Measurements from ENCODE around the gene GRID1.

GRID1 gene

GRCh38 chr10:86202226-86202735 lies 164.3 kb downstream of the GRID1 start:
- no peak for DNase-seq

GRCh38 chr10:86200867-86201266 lies 165.7 kb downstream of the GRID1 start:
- no peak for DNase-seq

GRCh38 chr10:86200269-86200668 lies 166.3 kb downstream of the GRID1 start:
- no peak for DNase-seq

- no peak for DNase-seq
These were observed 167.6 kb downstream of the GRID1 start for GRCh38 chr10:86199041-86199440.

- no peak for DNase-seq
These were observed 168.3 kb downstream of the GRID1 start for GRCh38 chr10:86198271-86198670.

GRCh38 chr10:86197166-86197790 lies 169.3 kb downstream of the GRID1 start:
- DNase-seq, result no peak

- DNase-seq, result no peak
These were observed 171.0 kb downstream of the GRID1 start for GRCh38 chr10:86195521-86196157.

- no peak for DNase-seq
These were observed 171.9 kb downstream of the GRID1 start for GRCh38 chr10:86194684-86195083.

- no peak for DNase-seq
These were observed 172.8 kb downstream of the GRID1 start for GRCh38 chr10:86193841-86194240.

- no peak for DNase-seq
These were observed 173.9 kb downstream of the GRID1 start for GRCh38 chr10:86192691-86193090.

- DNase-seq, result no peak
These were observed 174.4 kb downstream of the GRID1 start for GRCh38 chr10:86192147-86192546.

GRCh38 chr10:86191686-86192085 lies 174.9 kb downstream of the GRID1 start:
- DNase-seq, result no peak

- DNase-seq, result no peak
These were observed 175.4 kb downstream of the GRID1 start for GRCh38 chr10:86191166-86191565.

- no peak for DNase-seq
These were observed 176.3 kb downstream of the GRID1 start for GRCh38 chr10:86190291-86190690.

GRCh38 chr10:86189891-86190290 lies 176.7 kb downstream of the GRID1 start:
- no peak for DNase-seq

- DNase-seq, result no peak
These were observed 177.6 kb downstream of the GRID1 start for GRCh38 chr10:86188796-86189558.

GRCh38 chr10:86188326-86188725 lies 178.3 kb downstream of the GRID1 start:
- DNase-seq, result no peak

GRCh38 chr10:86187499-86188239 lies 178.9 kb downstream of the GRID1 start:
- no peak for DNase-seq

GRCh38 chr10:86186633-86187032 lies 180.0 kb downstream of the GRID1 start:
- no peak for DNase-seq

GRCh38 chr10:86182595-86182994 lies 184.0 kb downstream of the GRID1 start:
- DNase-seq, result no peak

- DNase-seq, result no peak
These were observed 184.4 kb downstream of the GRID1 start for GRCh38 chr10:86182150-86182549.

- DNase-seq, result no peak
These were observed 185.7 kb downstream of the GRID1 start for GRCh38 chr10:86180861-86181260.

GRCh38 chr10:86179961-86180360 lies 186.6 kb downstream of the GRID1 start:
- DNase-seq, result no peak
